Heart left ventricle (tissue), 16 donors: ENCODE measurements around the gene SMIM23. TPM values are rescaled to one million over a fixed set of nuclear protein-coding genes. Genes with fewer than 3 reads are reported as not detected.

Experiments
- ATAC-seq, 4 donors: fragments of 200-7000 bp; cut with Tn5 transposase; one replicate each; pipeline ENCODE4 v1.9.1; 2020 to 2022; ENCODE audit warnings: moderate library complexity in 4 of 4, mild to moderate bottlenecking in 3 of 4, moderate number of reproducible peaks in 1 of 4
- DNase-seq, 5 donors: peaks; one replicate each; pipeline ENCODE4 v3.0.0-alpha.2; 2020
- H3K27ac ChIP-seq, 12 donors: fragments of 200-600 bp; sonication (generic) in 4 of 12; one replicate each; pipeline versions ENCODE4 v1.5.0 to v1.8.0; 2016 to 2022; ENCODE audit warnings: mild to moderate bottlenecking in 2 of 12
- H3K27me3 ChIP-seq, 9 donors: fragments of 200-600 bp; sonication (generic) in 2 of 9; one replicate each; pipeline versions ENCODE4 v1.5.1 to v1.8.0; 2016 to 2022; ENCODE audit warnings: mild to moderate bottlenecking in 3 of 9
- H3K36me3 ChIP-seq, 9 donors: fragments of 200-600 bp; sonication (generic) in 2 of 9; one replicate each; pipeline versions ENCODE4 v1.5.0 to v1.8.0; 2018 to 2022; ENCODE audit warnings: mild to moderate bottlenecking in 2 of 9
- H3K4me1 ChIP-seq, 12 donors: fragments of 200-600 bp; sonication (generic) in 4 of 12; one replicate each; pipeline versions ENCODE4 v1.5.0 to v1.8.0; 2016 to 2022; ENCODE audit warnings: mild to moderate bottlenecking in 3 of 12
- H3K4me3 ChIP-seq, 12 donors: fragments of 200-600 bp; sonication (generic) in 4 of 12; one replicate each; pipeline versions ENCODE4 v1.5.0 to v1.8.0; 2017 to 2022; ENCODE audit warnings: mild to moderate bottlenecking in 9 of 12, moderate library complexity in 4 of 12
- H3K9me3 ChIP-seq, 12 donors: fragments of 200-600 bp; sonication (generic) in 4 of 12; one replicate each; pipeline versions ENCODE4 v1.5.0 to v1.8.0; 2016 to 2022; ENCODE audit warnings: mild to moderate bottlenecking in 1 of 12
- POLR2A ChIP-seq, 2 donors: fragments of 450-650 bp; IDR thresholded peaks; one replicate each; pipeline ENCODE4 v1.6.1; 2017; ENCODE audit warnings: antibody characterized with exemption in 2 of 2, mild to moderate bottlenecking in 2 of 2, moderate library complexity in 2 of 2
- WGBS, 4 donors: extraction: QIAGEN DNeasy Blood & Tissue Kit in 2 of 4; methylation state at CpG; one replicate each; pipeline versions ENCODE4 v1.1.5 to v1.1.7; 2013 to 2018; 5-methylcytosine and 5-hydroxymethylcytosine counted together
- intact Hi-C, 10 donors: fragments of 100-400 bp; cut with DNase I; formaldehyde crosslinking; loops; one replicate each; pipeline versions ENCODE4 v1.11.1 to v1.14.2; 2022
- polyA plus RNA-seq, 2 donors: library from polyadenylated mRNA; stranded (reverse); fragments of 200-250 nt; gene quantifications; one replicate each; pipeline ENCODE4 v1.2.3, GENCODE V29; 2013
- total RNA-seq, 9 donors: library from RNA; depleted of rRNA in 2 of 9; stranded (reverse); fragments of >200 nt in 2 of 9; fragmentation: NEBNext Ultra II Directional in 3 of 9; extraction: Animal tissue kit (Norgen Biotek cat#: 25700) in 3 of 9; gene quantifications; one replicate each; pipeline versions ENCODE4 v1.1.0 to v1.2.4, GENCODE V29; 2016 to 2023
- TF ChIP-seq, protein P1 (sequence below), 12 donors: fragments of 200-600 bp; sonication (generic) in 4 of 12; IDR thresholded peaks; one replicate each; pipeline versions ENCODE4 v1.5.0 to v1.8.0; 2018 to 2022; ENCODE audit warnings: antibody characterized with exemption in 12 of 12, mild to moderate bottlenecking in 5 of 12
- donor health status: ischemic (EF 13 %, LVEDD 7.1; RV severe dilation, severe dysfunction).
- donor health status: healthy with polysubstance abuse.
- donor health status: DM: no; HTN: yes; CAD: no.
- donor health status: DM: no; HTN: no; CAD: no.
- donor health status: ischemic (EF 25% LVEDD 6.9; RV normal size, moderate dysfunction).
- donor health status: ischemic (EF 25% LVEDD 5.7; RV mildly dilated, moderate dysfunction).
- donor health status: healthy.
- donor health status: DM: yes; HTN: yes; CAD: no.
- donor health status: ischemic (EF 35%, LVEDD 5.7; RV mildly dilated, moderate dysfunction).
- donor health status: nonischemic (EF 11% LVEDD 7.7; RV severe dilation, severe dysfunction).
- donor health status: DM: yes; HTN: yes; CAD: no.
- donor health status: PGD.
- donor health status: ischemic (EF 29% LVEDD 5.4; RV normal size, mild dysfunction).
- donor health status: nonischemic (EF 23%, LVEDD 6.1; RV moderate dilation, normal function).

Gene SMIM23
- total and polyA plus RNA-seq, 11 donors: not detected

- Histone ChIP-seq H3K27ac (no peak overlapping the region), H3K36me3 (no peaks in the 10 kb centered on the region), H3K9me3 (no peaks in the 10 kb centered on the region), H3K4me3 (no peak overlapping the region), H3K4me1 (no peaks in the 10 kb centered on the region), H3K27me3 (no peaks in the 10 kb centered on the region)
- DNase-seq: no peak
- 93 to 96% (median 95%) methylated on average over 11 of the region's 11 CpGs for WGBS, 4 donors
- intact Hi-C loops: no loop called here
- TF ChIP-seq, protein P1, sequence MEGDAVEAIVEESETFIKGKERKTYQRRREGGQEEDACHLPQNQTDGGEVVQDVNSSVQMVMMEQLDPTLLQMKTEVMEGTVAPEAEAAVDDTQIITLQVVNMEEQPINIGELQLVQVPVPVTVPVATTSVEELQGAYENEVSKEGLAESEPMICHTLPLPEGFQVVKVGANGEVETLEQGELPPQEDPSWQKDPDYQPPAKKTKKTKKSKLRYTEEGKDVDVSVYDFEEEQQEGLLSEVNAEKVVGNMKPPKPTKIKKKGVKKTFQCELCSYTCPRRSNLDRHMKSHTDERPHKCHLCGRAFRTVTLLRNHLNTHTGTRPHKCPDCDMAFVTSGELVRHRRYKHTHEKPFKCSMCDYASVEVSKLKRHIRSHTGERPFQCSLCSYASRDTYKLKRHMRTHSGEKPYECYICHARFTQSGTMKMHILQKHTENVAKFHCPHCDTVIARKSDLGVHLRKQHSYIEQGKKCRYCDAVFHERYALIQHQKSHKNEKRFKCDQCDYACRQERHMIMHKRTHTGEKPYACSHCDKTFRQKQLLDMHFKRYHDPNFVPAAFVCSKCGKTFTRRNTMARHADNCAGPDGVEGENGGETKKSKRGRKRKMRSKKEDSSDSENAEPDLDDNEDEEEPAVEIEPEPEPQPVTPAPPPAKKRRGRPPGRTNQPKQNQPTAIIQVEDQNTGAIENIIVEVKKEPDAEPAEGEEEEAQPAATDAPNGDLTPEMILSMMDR (IDR thresholded peaks at IDR 0.05): no peak
- no peak for TF ChIP-seq POLR2A (IDR thresholded peaks at IDR 0.05)
- no peak for ATAC-seq
Measured at GRCh38 chr5:171820561-171820960, 34.9 kb downstream of the SMIM23 start.

- Histone ChIP-seq H3K27ac (no peak overlapping the region), H3K4me1 (no peaks in the 10 kb centered on the region), H3K27me3 (no peaks in the 10 kb centered on the region), H3K36me3 (no peaks in the 10 kb centered on the region), H3K4me3 (no peak overlapping the region), H3K9me3 (no peaks in the 10 kb centered on the region)
- ATAC-seq: no peak
- WGBS, 4 donors: 85 to 94% (median 91%) methylated on average over 4 of the region's 4 CpGs
- intact Hi-C loops: no loop called here
- DNase-seq: no peak
- TF ChIP-seq POLR2A (IDR thresholded peaks at IDR 0.05): no peak
- TF ChIP-seq, protein P1 (IDR thresholded peaks at IDR 0.05): no peak
Measured at GRCh38 chr5:171821286-171821685, 35.7 kb downstream of the SMIM23 start.

GRCh38 chr5:171823269-171823668 lies 37.7 kb downstream of the SMIM23 start:
- intact Hi-C loops: no loop called here
- ATAC-seq: no peak

DNA sequence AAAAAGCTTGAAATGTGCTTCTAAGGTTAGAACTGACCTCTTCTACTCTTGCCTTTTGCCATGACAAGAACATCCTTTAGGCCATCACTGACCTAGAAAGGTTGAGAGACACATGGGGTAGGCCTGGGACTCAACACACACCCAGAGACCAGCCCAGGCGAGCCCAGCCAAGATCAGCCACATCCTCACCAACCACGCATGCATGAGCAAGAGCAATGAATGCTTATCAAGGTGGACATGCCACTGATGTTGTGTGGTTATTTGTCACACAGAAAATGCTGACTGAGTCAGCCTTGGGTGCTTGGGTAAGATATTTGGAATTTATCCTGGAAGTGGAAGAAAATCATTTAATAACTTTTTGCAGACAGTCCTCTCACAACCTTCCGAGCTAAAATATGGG lies 39.4 kb downstream of the SMIM23 start:
- H3K27me3 ChIP-seq: no peaks in the 10 kb centered on the region
- TF ChIP-seq, protein P1 (IDR thresholded peaks at IDR 0.05): no peak
- no peak overlapping the region for H3K27ac ChIP-seq
- no peaks in the 10 kb centered on the region for H3K4me1 ChIP-seq
- WGBS, 4 donors: 93 to 98% (median 97%) methylated on average over 3 of the region's 3 CpGs
- H3K4me3 ChIP-seq: no peak overlapping the region
- no peak for ATAC-seq
- intact Hi-C loops: no loop called here
- no peaks in the 10 kb centered on the region for H3K36me3 ChIP-seq
- no peak for DNase-seq
- peaks cover 0 to 10% (median 0%) of the 10 kb centered on the region in 12 donors for H3K9me3 ChIP-seq

More at GRCh38 chr5:171823269-171823668, 37.7 kb downstream of the SMIM23 start:
- 83 to 89% (median 85%) methylated on average over 5 of the region's 5 CpGs for WGBS, 4 donors
- no peaks in the 10 kb centered on the region for H3K9me3 ChIP-seq
- TF ChIP-seq, protein P1 (IDR thresholded peaks at IDR 0.05): no peak
- TF ChIP-seq POLR2A (IDR thresholded peaks at IDR 0.05): no peak
- no peaks in the 10 kb centered on the region for H3K27me3 ChIP-seq
- no peak for DNase-seq
- H3K36me3 ChIP-seq: no peaks in the 10 kb centered on the region
- H3K27ac ChIP-seq: no peak overlapping the region
- no peaks in the 10 kb centered on the region for H3K4me1 ChIP-seq
- no peak overlapping the region for H3K4me3 ChIP-seq
